H9 (cell line): ENCODE results near the gene PRPF19. TPM values are rescaled to one million over a fixed set of nuclear protein-coding genes. Genes with fewer than 3 reads are reported as not detected.

Source experiments
- DNase-seq: peaks from one replicate; pipeline ENCODE4 v3.0.0-alpha.2; 2017
- H2AFZ ChIP-seq: one replicate; pipeline ENCODE4 v1.6.1; 2013; ENCODE audit warnings: mild to moderate bottlenecking, low read length, control low read depth, moderate library complexity
- H2AK5ac ChIP-seq: 2 replicates; pipeline ENCODE4 v1.6.1; 2013; ENCODE audit warnings: low read length, control low read depth, mixed read lengths; ENCODE audit not compliant: insufficient read length
- H2BK120ac ChIP-seq: one replicate; pipeline ENCODE4 v1.6.1; 2013; ENCODE audit warnings: low read depth, mild to moderate bottlenecking, low read length, control low read depth, inconsistent platforms; ENCODE audit not compliant: poor library complexity, severe bottlenecking
- H2BK12ac ChIP-seq: 2 replicates; pipeline ENCODE4 v1.6.1; 2013; ENCODE audit warnings: low read length, control low read depth, mixed read lengths, low read depth; ENCODE audit not compliant: insufficient read length
- H2BK15ac ChIP-seq: 2 replicates; pipeline ENCODE4 v1.6.1; 2013; ENCODE audit warnings: low read depth, low read length, control low read depth
- H2BK20ac ChIP-seq: one replicate; pipeline ENCODE4 v1.6.1; 2013; ENCODE audit warnings: low read depth, mild to moderate bottlenecking, low read length, control low read depth, inconsistent platforms; ENCODE audit not compliant: poor library complexity, severe bottlenecking
- H2BK5ac ChIP-seq: 2 replicates; pipeline ENCODE4 v1.6.1; 2013; ENCODE audit warnings: low read length, control low read depth, mixed read lengths; ENCODE audit not compliant: insufficient read length
- H3K14ac ChIP-seq: 2 replicates; pipeline ENCODE4 v1.6.1; 2013; ENCODE audit warnings: low read length, control low read depth; ENCODE audit not compliant: insufficient read depth
- H3K18ac ChIP-seq: 2 replicates; pipeline ENCODE4 v1.6.1; 2013; ENCODE audit warnings: low read depth, mild to moderate bottlenecking, mixed read lengths, low read length, control low read depth; ENCODE audit not compliant: insufficient read length
- H3K23ac ChIP-seq: 2 replicates; pipeline ENCODE4 v1.6.1; 2013; ENCODE audit warnings: low read length, control low read depth, mixed read lengths, low read depth; ENCODE audit not compliant: insufficient read length
- H3K23me2 ChIP-seq: 2 replicates; pipeline ENCODE4 v1.6.1; 2013; ENCODE audit warnings: low read depth, mild to moderate bottlenecking, mixed read lengths, low read length, control low read depth; ENCODE audit not compliant: insufficient read length, poor library complexity, severe bottlenecking
- H3K27ac ChIP-seq: 2 replicates; pipeline ENCODE4 v1.5.1; 2013; ENCODE audit warnings: low read length, control low read depth, mixed read lengths, low read depth; ENCODE audit not compliant: insufficient read length
- H3K27me3 ChIP-seq: 2 replicates; pipeline ENCODE4 v1.6.1; 2013; ENCODE audit warnings: low read length, control low read depth, inconsistent platforms; ENCODE audit not compliant: insufficient read depth
- H3K4ac ChIP-seq: 2 replicates; pipeline ENCODE4 v1.6.1; 2013; ENCODE audit warnings: low read depth, mild to moderate bottlenecking, control low read depth, inconsistent platforms, low read length, moderate library complexity
- H3K4me1 ChIP-seq: 2 replicates; pipeline ENCODE4 v1.6.1; 2013; ENCODE audit warnings: low read length, control low read depth, inconsistent platforms; ENCODE audit not compliant: insufficient read depth
- H3K4me2 ChIP-seq: 2 replicates; pipeline ENCODE4 v1.6.1; 2013; ENCODE audit warnings: low read length, control low read depth, mixed read lengths; ENCODE audit not compliant: insufficient read length, insufficient read depth
- H3K56ac ChIP-seq: 2 replicates; pipeline ENCODE4 v1.6.1; 2013; ENCODE audit warnings: low read depth, mild to moderate bottlenecking, mixed read lengths, low read length, control low read depth; ENCODE audit not compliant: insufficient read length
- H3K79me1 ChIP-seq: 2 replicates; pipeline ENCODE4 v1.6.1; 2013; ENCODE audit warnings: low read depth, mild to moderate bottlenecking, moderate library complexity, low read length, control low read depth, inconsistent platforms; ENCODE audit not compliant: insufficient read depth, poor library complexity, severe bottlenecking
- H3K79me2 ChIP-seq: 2 replicates; pipeline ENCODE4 v1.6.1; 2013; ENCODE audit warnings: low read length, control low read depth, inconsistent platforms; ENCODE audit not compliant: insufficient read depth
- H3K9ac ChIP-seq: 2 replicates; pipeline ENCODE4 v1.6.1; 2013; ENCODE audit warnings: low read length, control low read depth, mixed read lengths; ENCODE audit not compliant: insufficient read length; ENCODE audit errors: extremely low read depth
- H3K9me3 ChIP-seq: one replicate; pipeline ENCODE4 v1.6.1; 2013; ENCODE audit warnings: low read depth, low read length, inconsistent platforms; ENCODE audit not compliant: control insufficient read depth
- H3T11ph ChIP-seq: one replicate; pipeline ENCODE4 v1.6.1; 2013; ENCODE audit warnings: mild to moderate bottlenecking, low read length, control low read depth, inconsistent platforms
- H4K20me1 ChIP-seq: one replicate; pipeline ENCODE4 v1.6.1; 2013; ENCODE audit not compliant: control insufficient read depth, insufficient read length, insufficient read depth
- H4K5ac ChIP-seq: 2 replicates; pipeline ENCODE4 v1.6.1; 2013; ENCODE audit warnings: low read depth, mild to moderate bottlenecking, mixed read lengths, low read length, control low read depth; ENCODE audit not compliant: insufficient read length
- H4K8ac ChIP-seq: replicated peaks from 2 replicates; pipeline ENCODE4 v1.6.1; 2013; ENCODE audit warnings: low read length, control low read depth, mixed read lengths, low read depth; ENCODE audit not compliant: insufficient read length
- H4K91ac ChIP-seq: 2 replicates; pipeline ENCODE4 v1.6.1; 2013; ENCODE audit warnings: low read depth, mild to moderate bottlenecking, moderate library complexity, mixed read lengths, low read length, control low read depth; ENCODE audit not compliant: insufficient read length
- H3K27ac Mint-ChIP-seq, 3 experiments: 2 replicates in 2 of 3; 3 replicates in 1 of 3; pipeline ENCODE4 v1.8.0; 2020 to 2021; ENCODE audit warnings: mixed read lengths in 3 of 3, mild to moderate bottlenecking in 1 of 3, moderate library complexity in 1 of 3
- H3K27me3 Mint-ChIP-seq: 2 replicates; pipeline ENCODE4 v1.8.0; 2021; ENCODE audit warnings: low read depth, mild to moderate bottlenecking, moderate library complexity, mixed read lengths
- H3K36me3 Mint-ChIP-seq, 3 experiments: 2 replicates in 2 of 3; 3 replicates in 1 of 3; pipeline ENCODE4 v1.8.0; 2020 to 2021; ENCODE audit warnings: low read depth in 3 of 3, mixed read lengths in 3 of 3; ENCODE audit not compliant: insufficient read depth in 1 of 3
- H3K4me1 Mint-ChIP-seq, 2 experiments: 2 replicates each; pipeline ENCODE4 v1.8.0; 2020; ENCODE audit warnings: mixed read lengths in 2 of 2
- H3K4me3 Mint-ChIP-seq, 2 experiments: 2 replicates in 1 of 2; 3 replicates in 1 of 2; pipeline ENCODE4 v1.8.0; 2020 to 2021; ENCODE audit warnings: mild to moderate bottlenecking in 2 of 2, mixed read lengths in 2 of 2, moderate library complexity in 1 of 2
- H3K9me3 Mint-ChIP-seq, 2 experiments: 2 replicates in 1 of 2; 3 replicates in 1 of 2; pipeline ENCODE4 v1.8.0; 2020; ENCODE audit warnings: mild to moderate bottlenecking in 2 of 2, mixed read lengths in 2 of 2, moderate library complexity in 1 of 2
- WGBS: extraction: QIAGEN DNeasy Blood & Tissue Kit; methylation state at CpG from one replicate; pipeline ENCODE4 v1.1.7; 2013; ENCODE audit warnings: missing lambda C conversion rate, low lambda C conversion rate, mixed read lengths; ENCODE audit not compliant: insufficient read length; ENCODE audit errors: extremely low coverage; 5-methylcytosine and 5-hydroxymethylcytosine counted together
- total RNA-seq: library from RNA; stranded (reverse); gene quantifications from 2 replicates; pipeline ENCODE4 v1.2.1, GENCODE V29; 2021
- TF ChIP-seq, protein P1 (sequence below): fragments of 200-600 bp; sonication (generic); conservative IDR thresholded peaks from 3 replicates; pipeline ENCODE4 v1.8.0; 2021; ENCODE audit warnings: antibody characterized with exemption, mild to moderate bottlenecking

Gene PRPF19
- total RNA-seq, 1 experiment from 2014 or later: 130 TPM

- Histone ChIP-seq H2BK12ac (no peak overlapping the region), H3K79me2 (no peaks in the 10 kb centered on the region; the same call in 1 of the 2 replicates), H2BK5ac (no peak overlapping the region), H3K27me3 (no peaks in the 10 kb centered on the region), H2BK15ac (no peak overlapping the region), H4K8ac (no peak overlapping the region), H3K23me2 (peaks cover 22% of the 10 kb centered on the region), H2BK20ac (no peak overlapping the region), H3K23ac (no peak overlapping the region), H4K91ac (no peak overlapping the region), H3K4ac (no peak overlapping the region), H4K20me1 (no peaks in the 10 kb centered on the region), H2AK5ac (no peak overlapping the region), H3K18ac (no peak overlapping the region), H2BK120ac (no peak overlapping the region), H3K9me3 (no peaks in the 10 kb centered on the region), H3T11ph (no peak overlapping the region), H3K79me1 (no peaks in the 10 kb centered on the region), H2AFZ (no peak overlapping the region), H3K56ac (no peak overlapping the region), H3K4me1 (peaks cover 2% of the 10 kb centered on the region), H4K5ac (no peak overlapping the region), H3K9ac (no peak overlapping the region), H3K27ac (no peak overlapping the region), H3K14ac (no peak overlapping the region), H3K4me2 (no peak overlapping the region)
- no CpG with 5 or more reads among the region's 3 CpGs for WGBS
- H3K36me3 Mint-ChIP-seq: peaks cover 14 to 30% (median 15%) of the 10 kb centered on the region in 3 experiments
- peaks cover 10% of the 10 kb centered on the region for H3K27me3 Mint-ChIP-seq
- H3K4me1 Mint-ChIP-seq: peaks cover 40 to 42% of the 10 kb centered on the region in 2 experiments
- H3K27ac Mint-ChIP-seq: no peak overlapping the region; a peak in 1 of 7 replicates
- DNase-seq: no peak
- TF ChIP-seq, protein P1, sequence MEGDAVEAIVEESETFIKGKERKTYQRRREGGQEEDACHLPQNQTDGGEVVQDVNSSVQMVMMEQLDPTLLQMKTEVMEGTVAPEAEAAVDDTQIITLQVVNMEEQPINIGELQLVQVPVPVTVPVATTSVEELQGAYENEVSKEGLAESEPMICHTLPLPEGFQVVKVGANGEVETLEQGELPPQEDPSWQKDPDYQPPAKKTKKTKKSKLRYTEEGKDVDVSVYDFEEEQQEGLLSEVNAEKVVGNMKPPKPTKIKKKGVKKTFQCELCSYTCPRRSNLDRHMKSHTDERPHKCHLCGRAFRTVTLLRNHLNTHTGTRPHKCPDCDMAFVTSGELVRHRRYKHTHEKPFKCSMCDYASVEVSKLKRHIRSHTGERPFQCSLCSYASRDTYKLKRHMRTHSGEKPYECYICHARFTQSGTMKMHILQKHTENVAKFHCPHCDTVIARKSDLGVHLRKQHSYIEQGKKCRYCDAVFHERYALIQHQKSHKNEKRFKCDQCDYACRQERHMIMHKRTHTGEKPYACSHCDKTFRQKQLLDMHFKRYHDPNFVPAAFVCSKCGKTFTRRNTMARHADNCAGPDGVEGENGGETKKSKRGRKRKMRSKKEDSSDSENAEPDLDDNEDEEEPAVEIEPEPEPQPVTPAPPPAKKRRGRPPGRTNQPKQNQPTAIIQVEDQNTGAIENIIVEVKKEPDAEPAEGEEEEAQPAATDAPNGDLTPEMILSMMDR: no peak
- H3K4me3 Mint-ChIP-seq: no peak overlapping the region
- no peaks in the 10 kb centered on the region; a peak in 1 of 5 replicates for H3K9me3 Mint-ChIP-seq
Measured at GRCh38 chr11:60916669-60917206, 10.4 kb upstream of the PRPF19 start.
